Liver (tissue), 9 donors: ENCODE data around the gene FAM13C. TPM values are rescaled to one million over a fixed set of nuclear protein-coding genes. Genes with fewer than 3 reads are reported as not detected.

Source experiments
- DNase-seq: peaks from one replicate; pipeline ENCODE4 v3.0.0-alpha.2; 2017; ENCODE audit warnings: low spot score
- H3K27ac ChIP-seq, 2 donors: one replicate each; pipeline ENCODE4 v1.7.0; 2013; ENCODE audit warnings: inconsistent platforms in 2 of 2, low read length in 2 of 2, control low read depth in 1 of 2, low read depth in 1 of 2, mild to moderate bottlenecking in 1 of 2
- H3K27me3 ChIP-seq, 4 donors: one replicate each; pipeline versions ENCODE4 v1.6.1 to v1.7.0; 2013; ENCODE audit warnings: low read length in 3 of 4, inconsistent platforms in 1 of 4, mild to moderate bottlenecking in 1 of 4, moderate library complexity in 1 of 4; ENCODE audit not compliant: control insufficient read depth in 4 of 4, insufficient read depth in 4 of 4
- H3K36me3 ChIP-seq, 4 donors: one replicate each; pipeline versions ENCODE4 v1.6.1 to v1.7.0; 2013; ENCODE audit warnings: low read length in 3 of 4, mild to moderate bottlenecking in 3 of 4, low read depth in 1 of 4, moderate library complexity in 1 of 4; ENCODE audit not compliant: control insufficient read depth in 4 of 4, insufficient read depth in 3 of 4
- H3K4me1 ChIP-seq, 4 donors: one replicate each; pipeline versions ENCODE4 v1.6.1 to v1.7.0; 2013; ENCODE audit warnings: low read length in 3 of 4, mild to moderate bottlenecking in 3 of 4, moderate library complexity in 1 of 4; ENCODE audit not compliant: control insufficient read depth in 4 of 4, insufficient read depth in 4 of 4
- H3K4me3 ChIP-seq, 3 donors: one replicate each; pipeline versions ENCODE4 v1.6.1 to v1.7.0; 2013; ENCODE audit warnings: low read length in 3 of 3, control low read depth in 1 of 3, low read depth in 1 of 3, mild to moderate bottlenecking in 1 of 3
- H3K9ac ChIP-seq, 2 donors: one replicate each; pipeline ENCODE4 v1.7.0; 2013; ENCODE audit warnings: low read length in 2 of 2, mild to moderate bottlenecking in 2 of 2, moderate library complexity in 2 of 2, control low read depth in 1 of 2, low read depth in 1 of 2
- H3K9me3 ChIP-seq, 4 donors: one replicate each; pipeline versions ENCODE4 v1.6.1 to v1.7.0; 2013; ENCODE audit warnings: low read length in 3 of 4; ENCODE audit not compliant: control insufficient read depth in 4 of 4
- CTCF ChIP-seq: fragments of 150-350 bp; IDR thresholded peaks from 2 replicates; pipeline ENCODE4 v1.5.1; 2017; ENCODE audit warnings: improper control_type of control experiment, low read depth, low read length; ENCODE audit not compliant: missing input control
- EGR1 ChIP-seq, 2 donors: IDR thresholded peaks; 2 replicates each; pipeline ENCODE4 v1.6.1; 2016 to 2018; ENCODE audit warnings: antibody characterized with exemption in 2 of 2, low read depth in 2 of 2
- FOXA1 ChIP-seq: IDR thresholded peaks from 2 replicates; pipeline ENCODE4 v1.6.1; 2016; ENCODE audit warnings: antibody characterized with exemption
- FOXA2 ChIP-seq: IDR thresholded peaks from 2 replicates; pipeline ENCODE4 v1.6.1; 2016; ENCODE audit warnings: antibody characterized with exemption
- GABPA ChIP-seq, 2 donors: IDR thresholded peaks in 1 of 2; conservative IDR thresholded peaks in 1 of 2; 2 replicates each; pipeline ENCODE4 v1.6.1; 2016; ENCODE audit warnings: antibody characterized with exemption in 2 of 2, mild to moderate bottlenecking in 1 of 2, moderate library complexity in 1 of 2
- HNF4A ChIP-seq, 2 donors: conservative IDR thresholded peaks; 2 replicates each; pipeline ENCODE4 v1.6.1; 2016; ENCODE audit warnings: antibody characterized with exemption in 2 of 2, mild to moderate bottlenecking in 2 of 2
- HNF4G ChIP-seq: IDR thresholded peaks from 2 replicates; pipeline ENCODE4 v1.6.1; 2016; ENCODE audit warnings: antibody characterized with exemption
- JUND ChIP-seq, 2 donors: IDR thresholded peaks; 2 replicates each; pipeline ENCODE4 v1.6.1; 2016; ENCODE audit warnings: antibody characterized with exemption in 2 of 2
- NR2F2 ChIP-seq: IDR thresholded peaks from 2 replicates; pipeline ENCODE4 v1.6.1; 2016; ENCODE audit warnings: antibody characterized with exemption
- RAD21 ChIP-seq, 2 donors: IDR thresholded peaks; 2 replicates each; pipeline ENCODE4 v1.6.1; 2016; ENCODE audit warnings: antibody characterized with exemption in 2 of 2, mild to moderate bottlenecking in 2 of 2
- REST ChIP-seq: IDR thresholded peaks from 2 replicates; pipeline ENCODE4 v1.6.1; 2016; ENCODE audit warnings: antibody characterized with exemption, mild to moderate bottlenecking
- RXRA ChIP-seq, 2 donors: IDR thresholded peaks; 2 replicates each; pipeline ENCODE4 v1.6.1; 2017 to 2018; ENCODE audit warnings: antibody characterized with exemption in 2 of 2, mild to moderate bottlenecking in 1 of 2
- SP1 ChIP-seq: IDR thresholded peaks from 2 replicates; pipeline ENCODE4 v1.6.1; 2018; ENCODE audit warnings: antibody characterized with exemption, mild to moderate bottlenecking
- TAF1 ChIP-seq: conservative IDR thresholded peaks from 2 replicates; pipeline ENCODE4 v1.6.1; 2016; ENCODE audit warnings: antibody characterized with exemption, mild to moderate bottlenecking
- YY1 ChIP-seq: IDR thresholded peaks from 2 replicates; pipeline ENCODE4 v1.6.1; 2016; ENCODE audit warnings: antibody characterized with exemption, mild to moderate bottlenecking
- WGBS: extraction: QIAGEN DNeasy Blood & Tissue Kit; methylation state at CpG from one replicate; pipeline ENCODE4 v1.1.7; 2013; 5-methylcytosine and 5-hydroxymethylcytosine counted together
- polyA plus RNA-seq, 2 donors: library from polyadenylated mRNA; stranded (reverse) in 1 of 2; unstranded in 1 of 2; fragments of 200-250 nt in 1 of 2; fragments of >200 nt in 1 of 2; fragmentation: Nextera tagmentation in 1 of 2; extraction: Ambion mirVana in 1 of 2; gene quantifications; one replicate each; pipeline versions ENCODE4 v1.2.1 to v1.2.3, GENCODE V29; 2013 to 2015
- total RNA-seq, 2 donors: library from RNA; depleted of rRNA; stranded (reverse); fragments of >200 nt; gene quantifications; one replicate each; pipeline ENCODE4 v1.2.3, GENCODE V29; 2014
- TF ChIP-seq, protein P1 (sequence below): IDR thresholded peaks from 2 replicates; pipeline ENCODE4 v1.6.1; 2016; ENCODE audit warnings: antibody characterized with exemption
- TF ChIP-seq, protein P2 (sequence below): IDR thresholded peaks from 2 replicates; pipeline ENCODE4 v1.6.1; 2016; ENCODE audit warnings: antibody characterized with exemption
- TF ChIP-seq, protein P3 (sequence below): IDR thresholded peaks from 2 replicates; pipeline ENCODE4 v1.6.1; 2016; ENCODE audit warnings: antibody characterized with exemption
- donor health status: healthy.
- donor health status: healthy.
- donor health status: healthy.
- donor health status: healthy.
- donor health status: healthy.

FAM13C gene
- total and polyA plus RNA-seq, 4 donors, result 0.87 to 2.4 (median 2.1) TPM

GRCh38 chr10:59362959-59363381 is 621 bp upstream of the FAM13C start:
- 2% methylated on average over 11 of the region's 11 CpGs for WGBS
- H3K4me3 ChIP-seq, result peak overlapping the region in 2 of 3 donors; percentile 62 to 74
- peak; percentile 41 for DNase-seq
- peak overlapping the region; percentile 69 to 84 for H3K27ac ChIP-seq
- peaks cover 0 to 12% (median 10%) of the 10 kb centered on the region in 4 donors for H3K4me1 ChIP-seq
- H3K9me3 ChIP-seq, result no peaks in the 10 kb centered on the region
- TF ChIP-seq REST, result peak; percentile 35
- peak; percentile 44 for TF ChIP-seq TAF1
- TF ChIP-seq RAD21 (IDR thresholded peaks at IDR 0.05), result peak; percentile 5 to 19
- TF ChIP-seq EGR1 (IDR thresholded peaks at IDR 0.05; ENCODE audit: low read depth in 2 of 2), result no peak
- TF ChIP-seq, protein P1, sequence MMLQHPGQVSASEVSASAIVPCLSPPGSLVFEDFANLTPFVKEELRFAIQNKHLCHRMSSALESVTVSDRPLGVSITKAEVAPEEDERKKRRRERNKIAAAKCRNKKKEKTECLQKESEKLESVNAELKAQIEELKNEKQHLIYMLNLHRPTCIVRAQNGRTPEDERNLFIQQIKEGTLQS, result no peak
- TF ChIP-seq FOXA2, result no peak
- no peak for TF ChIP-seq YY1
- TF ChIP-seq, protein P2, sequence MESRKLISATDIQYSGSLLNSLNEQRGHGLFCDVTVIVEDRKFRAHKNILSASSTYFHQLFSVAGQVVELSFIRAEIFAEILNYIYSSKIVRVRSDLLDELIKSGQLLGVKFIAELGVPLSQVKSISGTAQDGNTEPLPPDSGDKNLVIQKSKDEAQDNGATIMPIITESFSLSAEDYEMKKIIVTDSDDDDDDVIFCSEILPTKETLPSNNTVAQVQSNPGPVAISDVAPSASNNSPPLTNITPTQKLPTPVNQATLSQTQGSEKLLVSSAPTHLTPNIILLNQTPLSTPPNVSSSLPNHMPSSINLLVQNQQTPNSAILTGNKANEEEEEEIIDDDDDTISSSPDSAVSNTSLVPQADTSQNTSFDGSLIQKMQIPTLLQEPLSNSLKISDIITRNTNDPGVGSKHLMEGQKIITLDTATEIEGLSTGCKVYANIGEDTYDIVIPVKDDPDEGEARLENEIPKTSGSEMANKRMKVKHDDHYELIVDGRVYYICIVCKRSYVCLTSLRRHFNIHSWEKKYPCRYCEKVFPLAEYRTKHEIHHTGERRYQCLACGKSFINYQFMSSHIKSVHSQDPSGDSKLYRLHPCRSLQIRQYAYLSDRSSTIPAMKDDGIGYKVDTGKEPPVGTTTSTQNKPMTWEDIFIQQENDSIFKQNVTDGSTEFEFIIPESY, result no peak
- TF ChIP-seq FOXA1, result no peak
- TF ChIP-seq, protein P3, sequence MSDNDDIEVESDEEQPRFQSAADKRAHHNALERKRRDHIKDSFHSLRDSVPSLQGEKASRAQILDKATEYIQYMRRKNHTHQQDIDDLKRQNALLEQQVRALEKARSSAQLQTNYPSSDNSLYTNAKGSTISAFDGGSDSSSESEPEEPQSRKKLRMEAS, result no peak
- TF ChIP-seq HNF4G, result no peak
- TF ChIP-seq HNF4A (conservative IDR thresholded peaks at IDR 0.05), result peak in 1 of 2 donors; percentile 11
- no peak for TF ChIP-seq CTCF
- TF ChIP-seq SP1, result peak; percentile 13
- no peak for TF ChIP-seq GABPA (IDR thresholded peaks at IDR 0.05 in 1 of 2, conservative IDR thresholded peaks at IDR 0.05 in 1 of 2)
- TF ChIP-seq JUND (IDR thresholded peaks at IDR 0.05), result no peak
- no peak for TF ChIP-seq NR2F2
- TF ChIP-seq RXRA (IDR thresholded peaks at IDR 0.05), result peak in 1 of 2 donors; percentile 24
- no peak overlapping the region for H3K9ac ChIP-seq
- H3K27me3 ChIP-seq, result no peaks in the 10 kb centered on the region
- no peaks in the 10 kb centered on the region for H3K36me3 ChIP-seq
